Activated CD8-positive, alpha-beta T cell treated with anti-CD3 and anti-CD28 coated beads for 36 hours (primary cell): ENCODE data around the gene SHLD2. TPM values are rescaled to one million over a fixed set of nuclear protein-coding genes. Genes with fewer than 3 reads are reported as not detected.
A peak's percentile ranks its signal among the peaks of the same experiment; 100 is the strongest.
"Not testable (repeated sequence)": the region's sequence is repeated elsewhere in the genome, so short reads cannot be mapped to it uniquely, and the experiment has no call there.

ENCODE experiments used
- ATAC-seq: fragments of 200-7000 bp; cut with Tn5 transposase; one replicate; pipeline ENCODE4 v1.10.0; 2021; ENCODE audit warnings: mild to moderate bottlenecking, moderate library complexity
- CTCF ChIA-PET: fragments of 350-600 bp; sonication (Branson Sonifier 250); formaldehyde crosslinking; loops from one replicate; lab custom pipeline; 2021; ENCODE audit warnings: antibody characterized with exemption; lab: Charles Lee
- POLR2A ChIA-PET: fragments of 350-600 bp; sonication (Branson Sonifier 250); formaldehyde crosslinking; loops from one replicate; lab custom pipeline; 2021; ENCODE audit warnings: antibody characterized with exemption; lab: Charles Lee
- DNase-seq: peaks from one replicate; pipeline ENCODE4 v3.0.0-alpha.2; 2020
- H3K27ac Mint-ChIP-seq: one replicate; pipeline ENCODE4 v1.8.0; 2021; ENCODE audit warnings: mild to moderate bottlenecking, mixed read lengths
- H3K27me3 Mint-ChIP-seq: one replicate; pipeline ENCODE4 v1.8.0; 2021; ENCODE audit warnings: mixed read lengths
- H3K36me3 Mint-ChIP-seq: one replicate; pipeline ENCODE4 v1.8.0; 2021; ENCODE audit warnings: low read depth, mixed read lengths
- H3K4me1 Mint-ChIP-seq: one replicate; pipeline ENCODE4 v1.8.0; 2021; ENCODE audit warnings: low read depth, mixed read lengths
- H3K4me3 Mint-ChIP-seq: one replicate; pipeline ENCODE4 v1.8.0; 2021; ENCODE audit warnings: mild to moderate bottlenecking, moderate library complexity, mixed read lengths
- H3K9me3 Mint-ChIP-seq: one replicate; pipeline ENCODE4 v1.8.0; 2021; ENCODE audit warnings: mixed read lengths
- intact Hi-C: fragments of 100-400 bp; cut with micrococcal nuclease; formaldehyde crosslinking; loops from one replicate; pipeline ENCODE4 v1.10.0; 2022
- total RNA-seq, 2 experiments: library from RNA; stranded (reverse); gene quantifications; one replicate each; pipeline ENCODE4 v1.2.3, GENCODE V29; 2021
- TF ChIP-seq, protein P1 (sequence below): fragments of 200-600 bp; IDR thresholded peaks from one replicate; pipeline ENCODE4 v1.8.0; 2022; ENCODE audit warnings: antibody characterized with exemption, mild to moderate bottlenecking

Gene SHLD2
- total RNA-seq, 2 experiments from 2014 or later, result 32.3 to 33.1 TPM

- Mint-ChIP-seq H3K4me1 (peaks cover 51% of the 10 kb centered on the region), H3K27ac (peak overlapping the region; percentile 96), H3K27me3 (no peaks in the 10 kb centered on the region), H3K36me3 (peaks cover 40% of the 10 kb centered on the region), H3K9me3 (no peaks in the 10 kb centered on the region), H3K4me3 (peak overlapping the region; percentile 96)
- POLR2A ChIA-PET, result interaction anchor here (0.8 to 1.1 kb wide), 4 partner anchors 9 to 155 kb away, joined by 3 to 4 read pairs (median 4); no protein-coding TSS in a partner anchor
- DNase-seq, result peak; percentile 92
- CTCF ChIA-PET, result interaction anchor here (1.0 to 1.2 kb wide), 3 partner anchors 9 to 155 kb away, joined by 3 read pairs; no protein-coding TSS in a partner anchor
- TF ChIP-seq, protein P1, sequence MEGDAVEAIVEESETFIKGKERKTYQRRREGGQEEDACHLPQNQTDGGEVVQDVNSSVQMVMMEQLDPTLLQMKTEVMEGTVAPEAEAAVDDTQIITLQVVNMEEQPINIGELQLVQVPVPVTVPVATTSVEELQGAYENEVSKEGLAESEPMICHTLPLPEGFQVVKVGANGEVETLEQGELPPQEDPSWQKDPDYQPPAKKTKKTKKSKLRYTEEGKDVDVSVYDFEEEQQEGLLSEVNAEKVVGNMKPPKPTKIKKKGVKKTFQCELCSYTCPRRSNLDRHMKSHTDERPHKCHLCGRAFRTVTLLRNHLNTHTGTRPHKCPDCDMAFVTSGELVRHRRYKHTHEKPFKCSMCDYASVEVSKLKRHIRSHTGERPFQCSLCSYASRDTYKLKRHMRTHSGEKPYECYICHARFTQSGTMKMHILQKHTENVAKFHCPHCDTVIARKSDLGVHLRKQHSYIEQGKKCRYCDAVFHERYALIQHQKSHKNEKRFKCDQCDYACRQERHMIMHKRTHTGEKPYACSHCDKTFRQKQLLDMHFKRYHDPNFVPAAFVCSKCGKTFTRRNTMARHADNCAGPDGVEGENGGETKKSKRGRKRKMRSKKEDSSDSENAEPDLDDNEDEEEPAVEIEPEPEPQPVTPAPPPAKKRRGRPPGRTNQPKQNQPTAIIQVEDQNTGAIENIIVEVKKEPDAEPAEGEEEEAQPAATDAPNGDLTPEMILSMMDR, result no peak
- intact Hi-C loops, result no loop called here
- peak; percentile 41 for ATAC-seq
Observed at GRCh38 chr10:87093632-87094372, 1.2 kb upstream of the SHLD2 start.

DNA sequence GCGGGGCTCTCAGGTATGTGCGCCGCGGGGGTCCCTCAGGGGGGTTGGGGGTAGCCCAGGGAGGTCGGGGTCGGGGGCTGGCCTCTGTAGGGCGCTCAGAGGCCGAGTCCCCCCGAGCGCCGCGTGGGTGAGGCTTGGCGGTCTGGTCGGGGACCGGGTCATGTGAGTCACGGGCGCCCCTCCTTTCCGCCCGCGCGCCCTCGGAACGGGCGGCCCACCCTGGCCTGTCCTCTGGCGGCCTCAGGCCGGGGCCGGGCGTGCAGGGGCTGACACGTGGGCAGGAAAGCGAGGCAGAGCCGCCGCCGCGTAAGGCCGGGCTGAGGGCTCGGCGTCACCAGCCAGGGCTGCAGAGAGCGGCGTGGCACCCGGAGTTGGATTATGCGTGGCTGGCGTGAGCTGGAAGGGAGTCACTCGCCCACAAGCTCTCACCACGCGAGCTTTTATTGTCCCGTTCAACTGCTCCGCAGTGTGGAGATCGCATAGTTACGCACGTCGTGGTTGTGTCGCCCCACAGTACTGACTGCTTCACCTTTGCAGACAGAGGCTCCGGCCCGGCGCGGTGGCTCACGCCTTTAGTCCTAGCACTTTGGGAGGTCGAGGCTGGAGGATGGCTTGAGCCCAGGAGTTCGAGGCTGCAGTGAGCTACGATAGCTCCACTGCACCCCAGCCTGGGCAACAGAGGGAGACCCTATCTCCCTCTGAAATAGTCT, 385 bp downstream of the SHLD2 start:
- CTCF ChIA-PET, result interaction anchor here (0.5 to 1.3 kb wide), 3 partner anchors 10 to 156 kb away, joined by 3 read pairs; no protein-coding TSS in a partner anchor

GRCh38 chr10:87101996-87102395, 7.0 kb downstream of the SHLD2 start:
- no peaks in the 10 kb centered on the region for H3K9me3 Mint-ChIP-seq
- TF ChIP-seq, protein P1, result no peak
- peaks cover 51% of the 10 kb centered on the region for H3K36me3 Mint-ChIP-seq
- POLR2A ChIA-PET, result no interaction called here
- H3K27ac Mint-ChIP-seq, result no peak overlapping the region
- DNase-seq (no peak), ATAC-seq (no peak)
- intact Hi-C loops, result no loop called here
- CTCF ChIA-PET, result no interaction called here
- H3K27me3 Mint-ChIP-seq, result no peaks in the 10 kb centered on the region
- no peak overlapping the region for H3K4me3 Mint-ChIP-seq
- peaks cover 14% of the 10 kb centered on the region for H3K4me1 Mint-ChIP-seq

More for the DNA sequence above, 385 bp downstream of the SHLD2 start:
- H3K27ac Mint-ChIP-seq, result peak overlapping the region; percentile 89
- no peaks in the 10 kb centered on the region for H3K27me3 Mint-ChIP-seq
- TF ChIP-seq, protein P1, result no peak
- no peaks in the 10 kb centered on the region for H3K9me3 Mint-ChIP-seq
- ATAC-seq, result peak; percentile 59
- intact Hi-C loops, result no loop called here
- POLR2A ChIA-PET, result interaction anchor here (1.3 to 2.7 kb wide), 3 partner anchors 9 to 410 kb away, joined by 3 to 12 read pairs (median 6); partner anchors contain the start of gene MINPP1
- H3K36me3 Mint-ChIP-seq, result peaks cover 45% of the 10 kb centered on the region
- peak; percentile 82 for DNase-seq
- peak overlapping the region; percentile 86 for H3K4me3 Mint-ChIP-seq
- peaks cover 42% of the 10 kb centered on the region for H3K4me1 Mint-ChIP-seq

- POLR2A ChIA-PET, result interaction anchor here (0.6 to 3.3 kb wide), 2 partner anchors 9 to 370 kb away, joined by 3 to 12 read pairs; partner anchors contain the start of genes GLUD1 and SHLD2
- not testable (repeated sequence) for H3K27ac Mint-ChIP-seq
Observed at GRCh38 chr10:87104727-87105126, 9.7 kb downstream of the SHLD2 start.

DNA sequence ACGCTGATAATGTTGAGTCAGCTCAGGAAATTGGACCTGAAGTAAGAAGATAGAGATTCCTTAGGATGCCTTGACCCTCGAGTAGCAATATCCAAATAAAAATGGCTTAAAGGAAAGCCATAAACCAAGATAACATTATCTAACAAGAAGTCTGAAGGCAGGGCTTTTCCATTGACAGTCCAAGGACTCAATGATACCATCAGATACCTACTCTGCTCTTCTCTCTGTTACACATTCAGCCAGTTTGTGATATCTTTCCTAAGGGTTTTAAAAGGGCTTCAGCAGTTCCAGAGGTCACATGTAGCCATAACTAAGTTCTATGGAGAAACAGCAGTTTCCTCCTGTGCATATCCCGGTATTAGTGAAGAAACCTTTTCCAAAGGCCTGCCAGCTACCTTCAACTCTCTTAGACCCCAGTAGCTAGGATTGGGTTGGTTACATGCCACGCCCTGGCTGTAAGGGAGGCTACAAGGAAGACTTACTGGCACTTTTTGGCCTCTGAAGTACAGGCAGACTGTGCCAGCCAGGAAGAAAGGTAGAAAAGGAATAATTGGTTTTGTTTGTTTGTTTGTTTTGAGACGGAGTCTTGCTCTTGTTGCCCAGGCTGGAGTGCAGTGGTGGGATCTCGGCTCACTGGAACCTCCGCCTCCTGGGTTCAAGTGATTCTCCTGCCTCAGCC, 10.6 kb downstream of the SHLD2 start:
- POLR2A ChIA-PET, result interaction anchor here (3.3 kb wide), 1 partner anchor 10 kb away, joined by 12 read pairs; the partner anchor contains the start of genes GLUD1 and SHLD2

More at GRCh38 chr10:87104727-87105126, 9.7 kb downstream of the SHLD2 start:
- H3K4me3 Mint-ChIP-seq, DNase-seq, H3K4me1 Mint-ChIP-seq, ATAC-seq, intact Hi-C loops, H3K9me3 Mint-ChIP-seq, H3K27me3 Mint-ChIP-seq: not testable (repeated sequence)
- peaks cover 55% of the 10 kb centered on the region for H3K36me3 Mint-ChIP-seq
- CTCF ChIA-PET, result interaction anchor here (0.6 to 1.1 kb wide), 2 partner anchors 9 to 137 kb away, joined by 3 read pairs; partner anchors contain the start of genes ADIRF and SHLD2

DNA sequence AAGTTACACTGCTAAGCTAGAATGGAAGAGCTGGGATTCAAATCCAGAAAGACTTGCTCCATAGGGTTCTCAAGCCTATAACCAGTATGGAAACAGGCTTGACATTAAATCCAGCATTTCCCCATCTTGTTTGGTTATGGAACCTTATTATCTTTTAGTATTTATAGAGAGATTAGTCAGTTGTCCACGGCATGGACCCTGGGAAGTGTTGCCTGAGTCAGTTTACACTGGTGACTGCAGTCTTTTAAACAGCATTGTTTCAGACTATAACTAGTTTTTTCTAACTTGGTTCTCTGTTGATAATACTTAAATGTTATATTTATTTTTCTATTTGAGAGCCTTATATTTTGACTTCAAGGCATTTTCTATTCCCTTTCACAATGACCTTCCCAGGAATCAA, 23.1 kb downstream of the SHLD2 start:
- POLR2A ChIA-PET, H3K27ac Mint-ChIP-seq, intact Hi-C loops, H3K9me3 Mint-ChIP-seq, CTCF ChIA-PET, H3K4me1 Mint-ChIP-seq, DNase-seq, H3K27me3 Mint-ChIP-seq, ATAC-seq, H3K4me3 Mint-ChIP-seq: not testable (repeated sequence)
- H3K36me3 Mint-ChIP-seq, result peaks cover 17% of the 10 kb centered on the region

More for the DNA sequence above, 10.6 kb downstream of the SHLD2 start:
- no peaks in the 10 kb centered on the region for H3K27me3 Mint-ChIP-seq
- H3K4me1 Mint-ChIP-seq, result peaks cover 4% of the 10 kb centered on the region
- peaks cover 50% of the 10 kb centered on the region for H3K36me3 Mint-ChIP-seq
- no peaks in the 10 kb centered on the region for H3K9me3 Mint-ChIP-seq
- DNase-seq (no peak), ATAC-seq (no peak)
- CTCF ChIA-PET, result interaction anchor here (0.6 kb wide), 1 partner anchor 10 kb away, joined by 3 read pairs; the partner anchor contains the start of gene SHLD2
- no peak overlapping the region for H3K4me3 Mint-ChIP-seq
- H3K27ac Mint-ChIP-seq, result no peak overlapping the region
- intact Hi-C loops, result no loop called here
- TF ChIP-seq, protein P1, result no peak

GRCh38 chr10:87119029-87119428, 24.0 kb downstream of the SHLD2 start:
- DNase-seq, H3K27ac Mint-ChIP-seq, H3K27me3 Mint-ChIP-seq, intact Hi-C loops, H3K4me1 Mint-ChIP-seq, CTCF ChIA-PET, H3K9me3 Mint-ChIP-seq, H3K4me3 Mint-ChIP-seq, ATAC-seq, POLR2A ChIA-PET: not testable (repeated sequence)
- H3K36me3 Mint-ChIP-seq, result peaks cover 17% of the 10 kb centered on the region
